PC-3 (cell line): ENCODE data around the gene PPP1R12B.
"Not testable (repeated sequence)": the region's sequence is repeated elsewhere in the genome, so short reads cannot be mapped to it uniquely, and the experiment has no call there.

Source experiments
- EZH2phosphoT487 ChIP-seq: fragments of 300-600 bp; sonication (generic); IDR thresholded peaks from 2 replicates; pipeline ENCODE4 v1.6.1; 2018; ENCODE audit warnings: mild to moderate bottlenecking, antibody characterized with exemption, low read length, borderline replicate concordance
- TF ChIP-seq, protein P1 (sequence below): fragments of 300-600 bp; sonication (generic); conservative IDR thresholded peaks from 2 replicates; pipeline ENCODE4 v1.5.1; 2017; ENCODE audit warnings: antibody characterized with exemption, low read depth, mild to moderate bottlenecking, low read length

DNA sequence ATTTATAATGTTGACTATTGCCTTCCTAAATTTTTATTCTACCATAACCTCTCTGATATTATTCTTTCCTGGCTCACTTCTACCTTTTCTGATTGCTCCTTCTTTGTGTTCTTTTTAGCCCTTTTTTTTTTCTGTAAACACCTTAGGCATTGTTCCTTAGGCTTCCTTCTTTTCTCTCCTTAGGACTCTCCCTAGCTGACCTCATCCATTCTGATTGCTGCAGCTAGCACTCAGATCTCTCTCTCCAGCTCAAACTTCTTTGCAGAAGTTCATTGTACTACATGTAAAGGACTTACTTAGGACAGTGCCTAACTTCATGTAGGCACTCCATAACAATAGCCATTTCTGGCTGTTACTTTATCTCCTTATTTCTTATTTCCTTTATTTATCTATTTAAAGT, 117.8 kb downstream of the PPP1R12B start:
- TF ChIP-seq, protein P1, sequence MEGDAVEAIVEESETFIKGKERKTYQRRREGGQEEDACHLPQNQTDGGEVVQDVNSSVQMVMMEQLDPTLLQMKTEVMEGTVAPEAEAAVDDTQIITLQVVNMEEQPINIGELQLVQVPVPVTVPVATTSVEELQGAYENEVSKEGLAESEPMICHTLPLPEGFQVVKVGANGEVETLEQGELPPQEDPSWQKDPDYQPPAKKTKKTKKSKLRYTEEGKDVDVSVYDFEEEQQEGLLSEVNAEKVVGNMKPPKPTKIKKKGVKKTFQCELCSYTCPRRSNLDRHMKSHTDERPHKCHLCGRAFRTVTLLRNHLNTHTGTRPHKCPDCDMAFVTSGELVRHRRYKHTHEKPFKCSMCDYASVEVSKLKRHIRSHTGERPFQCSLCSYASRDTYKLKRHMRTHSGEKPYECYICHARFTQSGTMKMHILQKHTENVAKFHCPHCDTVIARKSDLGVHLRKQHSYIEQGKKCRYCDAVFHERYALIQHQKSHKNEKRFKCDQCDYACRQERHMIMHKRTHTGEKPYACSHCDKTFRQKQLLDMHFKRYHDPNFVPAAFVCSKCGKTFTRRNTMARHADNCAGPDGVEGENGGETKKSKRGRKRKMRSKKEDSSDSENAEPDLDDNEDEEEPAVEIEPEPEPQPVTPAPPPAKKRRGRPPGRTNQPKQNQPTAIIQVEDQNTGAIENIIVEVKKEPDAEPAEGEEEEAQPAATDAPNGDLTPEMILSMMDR = not testable (repeated sequence)
- TF ChIP-seq EZH2phosphoT487 = not testable (repeated sequence)
